ENCODE data around the gene GTF2F2. TPM values are rescaled to one million over a fixed set of nuclear protein-coding genes. Genes with fewer than 3 reads are reported as not detected.

GTF2F2 gene
- total RNA-seq, 6 experiments from 2014 or later, result 4.0 to 10.3 (median 6.0) TPM

GRCh38 chr13:45310341-45311131, 190.2 kb downstream of the GTF2F2 start:
- H3K27me3 ChIP-seq, result no peaks in the 10 kb centered on the region
- H3K27ac ChIP-seq, result no peak overlapping the region
- no peaks in the 10 kb centered on the region for H3K36me3 ChIP-seq
- ATAC-seq, result no peak
- peaks cover 0 to 11% (median under 1%) of the 10 kb centered on the region in 4 donors for H3K4me1 ChIP-seq
- intact Hi-C loops (cut with DNase I), result no loop called here
- no peak for TF ChIP-seq CTCF (IDR thresholded peaks at IDR 0.05)
- TF ChIP-seq POLR2A (IDR thresholded peaks at IDR 0.05), result no peak
- WGBS (ENCODE audit: insufficient coverage, low coverage, low lambda C conversion rate, missing lambda C conversion rate), result 15% methylated on average over 15 of the region's 15 CpGs
- DNase-seq, result no peak
- H3K9me3 ChIP-seq, result no peaks in the 10 kb centered on the region
- peak overlapping the region in 2 of 3 donors; percentile 25 to 52 for H3K4me3 ChIP-seq

- Histone ChIP-seq H3K4me3 (no peak overlapping the region), H3K36me3 (no peaks in the 10 kb centered on the region), H3K4me1 (peaks cover 0 to 20% (median 3%) of the 10 kb centered on the region in 4 donors), H3K27me3 (no peaks in the 10 kb centered on the region), H3K9me3 (no peaks in the 10 kb centered on the region), H3K27ac (no peak overlapping the region)
- intact Hi-C loops (cut with DNase I), result no loop called here
- no peak for TF ChIP-seq CTCF (IDR thresholded peaks at IDR 0.05)
- no peak for TF ChIP-seq POLR2A (IDR thresholded peaks at IDR 0.05)
- DNase-seq (no peak), ATAC-seq (no peak)
- 95% methylated on average over 5 of the region's 10 CpGs for WGBS (ENCODE audit: insufficient coverage, low coverage, low lambda C conversion rate, missing lambda C conversion rate)
These were observed 194.5 kb downstream of the GTF2F2 start for GRCh38 chr13:45314822-45315221.

- 66% methylated on average over 8 of the region's 11 CpGs for WGBS (ENCODE audit: insufficient coverage, low coverage, low lambda C conversion rate, missing lambda C conversion rate)
- no peak for TF ChIP-seq CTCF (IDR thresholded peaks at IDR 0.05)
- no peak for TF ChIP-seq POLR2A (IDR thresholded peaks at IDR 0.05)
- Histone ChIP-seq H3K4me1 (peaks cover 0 to 20% (median 3%) of the 10 kb centered on the region in 4 donors), H3K27me3 (no peaks in the 10 kb centered on the region), H3K9me3 (no peaks in the 10 kb centered on the region), H3K36me3 (no peaks in the 10 kb centered on the region), H3K27ac (no peak overlapping the region), H3K4me3 (no peak overlapping the region)
- DNase-seq (no peak), ATAC-seq (peak in 1 of 4 donors; percentile 39)
- intact Hi-C loops (cut with DNase I), result no loop called here
These were observed 195.3 kb downstream of the GTF2F2 start for GRCh38 chr13:45315520-45316167.

- intact Hi-C loops (cut with DNase I), result no loop called here
- no peak for TF ChIP-seq CTCF (IDR thresholded peaks at IDR 0.05)
- Histone ChIP-seq H3K36me3 (no peaks in the 10 kb centered on the region), H3K4me3 (peak overlapping the region in 2 of 3 donors; percentile 20 to 52), H3K27me3 (no peaks in the 10 kb centered on the region), H3K27ac (peak overlapping the region in 2 of 3 donors; percentile 35 to 64), H3K9me3 (no peaks in the 10 kb centered on the region), H3K4me1 (peaks cover 0 to 16% (median 3%) of the 10 kb centered on the region in 4 donors)
- 27% methylated on average over 6 of the region's 6 CpGs for WGBS (ENCODE audit: insufficient coverage, low coverage, low lambda C conversion rate, missing lambda C conversion rate)
- DNase-seq (no peak), ATAC-seq (peak; percentile 77 to 88 (median 82))
These were observed 196.0 kb downstream of the GTF2F2 start for GRCh38 chr13:45316338-45316737.
